Panc1 (cell line): ENCODE measurements around the gene AHI1. TPM values are rescaled to one million over a fixed set of nuclear protein-coding genes. Genes with fewer than 3 reads are reported as not detected.

Source experiments
- ATAC-seq: fragments of 200-7000 bp; cut with Tn5 transposase; 2 replicates; pipeline ENCODE4 v1.9.1; 2020; ENCODE audit warnings: mild to moderate bottlenecking, moderate library complexity
- BruUV-seq: library from RNA; stranded (reverse); fragments of 400-500 nt; replicated peaks from 2 replicates; lab custom pipeline; 2021; lab: Mats Ljungman, UMichigan
- CTCF ChIA-PET: fragments of 300-600 bp; sonication (Branson Sonifier 250); formaldehyde crosslinking; loops from one replicate; lab custom pipeline; 2022; ENCODE audit warnings: antibody characterized with exemption; lab: Charles Lee
- POLR2A ChIA-PET: fragments of 300-600 bp; sonication (Branson Sonifier 250); formaldehyde crosslinking; loops from one replicate; lab custom pipeline; 2022; ENCODE audit warnings: antibody characterized with exemption; lab: Charles Lee
- DNase-seq: peaks from one replicate; pipeline ENCODE4 v3.0.0-alpha.2; 2010; ENCODE audit warnings: low read depth, low spot score
- H3K27ac ChIP-seq: 2 replicates; pipeline ENCODE4 v1.5.1; 2011; ENCODE audit warnings: mild to moderate bottlenecking, low read length, inconsistent platforms
- H3K27me3 ChIP-seq: fragments of 200-500 bp; sonication (Bioruptor generic); 2 replicates; pipeline ENCODE4 v1.6.0; 2014; ENCODE audit warnings: low read length, inconsistent platforms; ENCODE audit not compliant: control insufficient read depth, insufficient read depth
- H3K36me3 ChIP-seq: fragments of 200-500 bp; sonication (Bioruptor generic); 2 replicates; pipeline ENCODE4 v1.5.1; 2014; ENCODE audit warnings: inconsistent platforms, mild to moderate bottlenecking, low read length, moderate library complexity; ENCODE audit not compliant: control insufficient read depth, insufficient read depth
- H3K4me1 ChIP-seq: 2 replicates; pipeline ENCODE4 v1.5.1; 2011; ENCODE audit warnings: inconsistent platforms, mild to moderate bottlenecking, low read length, moderate library complexity; ENCODE audit not compliant: control insufficient read depth, insufficient read depth
- H3K4me3 ChIP-seq, 2 experiments: 2 replicates each; pipeline ENCODE4 v1.5.1; 2011 to 2012; ENCODE audit warnings: low read depth in 2 of 2, low read length in 2 of 2, mild to moderate bottlenecking in 2 of 2, inconsistent platforms in 1 of 2, moderate library complexity in 1 of 2
- H3K9me3 ChIP-seq: fragments of 200-500 bp; sonication (Bioruptor generic); 2 replicates; pipeline ENCODE4 v1.5.1; 2014; ENCODE audit warnings: low read depth, mild to moderate bottlenecking, inconsistent platforms, low read length, moderate library complexity; ENCODE audit not compliant: control insufficient read depth, insufficient read depth
- POLR2AphosphoS5 ChIP-seq: IDR thresholded peaks from 2 replicates; pipeline ENCODE4 v1.6.1; 2012; ENCODE audit warnings: mild to moderate bottlenecking, low read depth, low read length, moderate library complexity
- SIN3A ChIP-seq: IDR thresholded peaks from 2 replicates; pipeline ENCODE4 v1.6.1; 2012; ENCODE audit warnings: low read depth, mild to moderate bottlenecking, low read length, moderate library complexity, borderline replicate concordance; ENCODE audit not compliant: insufficient read depth
- TCF7L2 ChIP-seq: IDR thresholded peaks from 2 replicates; pipeline ENCODE4 v1.6.1; 2011; ENCODE audit warnings: mild to moderate bottlenecking, low read depth, low read length, inconsistent platforms
- in situ Hi-C: cut with HindIII; loops from 2 replicates; pipeline ENCODE4 v1.10.0; 2016; ENCODE audit warnings: low sequenced_read_pairs, low pct_unique_long_range_greater_than_20kb
- intact Hi-C: fragments of 100-400 bp; cut with micrococcal nuclease; formaldehyde crosslinking; loops from one replicate; pipeline ENCODE4 v1.10.0; 2022; ENCODE audit not compliant: unreplicated experiment
- total RNA-seq: library from RNA; stranded (reverse); gene quantifications from one replicate; pipeline ENCODE4 v1.2.1, GENCODE V29; 2021; ENCODE audit not compliant: unreplicated experiment
- TF ChIP-seq, protein P1 (sequence below): fragments of 450-650 bp; IDR thresholded peaks from 2 replicates; pipeline ENCODE4 v1.5.1; 2017; ENCODE audit warnings: mild to moderate bottlenecking
- TF ChIP-seq, protein P2 (sequence below), 2 experiments: IDR thresholded peaks; 2 replicates each; pipeline ENCODE4 v1.6.1; 2011 to 2012; ENCODE audit warnings: low read depth in 2 of 2, control low read depth in 1 of 2, low read length in 1 of 2, mild to moderate bottlenecking in 1 of 2, moderate library complexity in 1 of 2; ENCODE audit not compliant: insufficient read depth in 1 of 2

Gene AHI1
- total RNA-seq, 1 experiment from 2014 or later = 22.3 TPM

DNA sequence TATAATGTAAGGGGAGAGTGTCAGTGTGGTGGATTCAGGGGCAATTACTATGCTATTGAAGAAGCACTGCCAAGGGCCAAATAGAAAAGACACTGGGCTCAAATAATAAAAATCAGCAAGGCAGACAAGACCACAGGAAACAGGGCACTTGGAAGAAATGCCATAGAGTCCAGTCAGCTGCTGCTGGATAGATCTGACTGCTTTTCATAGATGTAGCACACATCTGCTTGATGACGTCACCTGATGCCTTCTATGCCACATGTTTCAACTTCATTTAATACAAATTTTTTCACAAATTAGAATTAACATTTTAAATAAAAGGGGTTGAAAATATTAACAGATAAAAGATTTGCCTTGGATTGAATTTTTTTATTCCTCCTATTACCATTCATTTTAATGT is 23.9 kb upstream of the AHI1 start:
- ChIA-PET POLR2A (no interaction called here), CTCF (interaction anchor here (0.5 kb wide), 1 partner anchor 42 kb away, joined by 3 read pairs; no protein-coding TSS in a partner anchor)
- Histone ChIP-seq H3K27me3 (no peaks in the 10 kb centered on the region), H3K4me3 (no peak overlapping the region), H3K36me3 (no peaks in the 10 kb centered on the region), H3K9me3 (no peaks in the 10 kb centered on the region), H3K27ac (no peak overlapping the region), H3K4me1 (no peaks in the 10 kb centered on the region)
- in situ Hi-C loops = no loop called here
- BruUV-seq = no TSS peak
- no peak for ATAC-seq
- TF ChIP-seq, protein P1, sequence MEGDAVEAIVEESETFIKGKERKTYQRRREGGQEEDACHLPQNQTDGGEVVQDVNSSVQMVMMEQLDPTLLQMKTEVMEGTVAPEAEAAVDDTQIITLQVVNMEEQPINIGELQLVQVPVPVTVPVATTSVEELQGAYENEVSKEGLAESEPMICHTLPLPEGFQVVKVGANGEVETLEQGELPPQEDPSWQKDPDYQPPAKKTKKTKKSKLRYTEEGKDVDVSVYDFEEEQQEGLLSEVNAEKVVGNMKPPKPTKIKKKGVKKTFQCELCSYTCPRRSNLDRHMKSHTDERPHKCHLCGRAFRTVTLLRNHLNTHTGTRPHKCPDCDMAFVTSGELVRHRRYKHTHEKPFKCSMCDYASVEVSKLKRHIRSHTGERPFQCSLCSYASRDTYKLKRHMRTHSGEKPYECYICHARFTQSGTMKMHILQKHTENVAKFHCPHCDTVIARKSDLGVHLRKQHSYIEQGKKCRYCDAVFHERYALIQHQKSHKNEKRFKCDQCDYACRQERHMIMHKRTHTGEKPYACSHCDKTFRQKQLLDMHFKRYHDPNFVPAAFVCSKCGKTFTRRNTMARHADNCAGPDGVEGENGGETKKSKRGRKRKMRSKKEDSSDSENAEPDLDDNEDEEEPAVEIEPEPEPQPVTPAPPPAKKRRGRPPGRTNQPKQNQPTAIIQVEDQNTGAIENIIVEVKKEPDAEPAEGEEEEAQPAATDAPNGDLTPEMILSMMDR = no peak
- no peak for TF ChIP-seq POLR2AphosphoS5
- intact Hi-C loops = no loop called here
- DNase-seq = no peak

DNA sequence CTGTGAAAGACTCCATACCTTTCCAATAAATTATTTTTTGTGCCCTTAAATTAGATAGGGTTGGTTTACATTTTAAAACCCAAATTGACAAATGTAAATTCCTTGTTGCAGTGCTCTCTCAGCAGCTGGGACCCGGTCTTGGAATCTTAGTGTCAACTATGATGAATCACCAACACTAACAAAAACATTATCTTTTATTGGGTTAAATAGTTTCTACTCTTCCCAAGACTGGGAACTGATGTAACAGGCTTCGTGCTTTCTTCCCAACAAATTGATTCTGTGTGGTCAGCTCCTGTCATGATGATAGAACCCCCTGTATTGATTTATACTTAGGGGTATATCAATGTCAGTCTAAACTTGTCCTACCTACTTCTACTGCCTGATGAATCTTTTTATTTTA is 23.2 kb upstream of the AHI1 start:
- Histone ChIP-seq H3K27me3 (no peaks in the 10 kb centered on the region), H3K9me3 (no peaks in the 10 kb centered on the region), H3K4me3 (no peak overlapping the region), H3K27ac (no peak overlapping the region), H3K36me3 (no peaks in the 10 kb centered on the region), H3K4me1 (no peaks in the 10 kb centered on the region)
- ATAC-seq (no peak), DNase-seq (no peak)
- no TSS peak for BruUV-seq
- CTCF ChIA-PET = interaction anchor here (0.5 kb wide), 1 partner anchor 43 kb away, joined by 3 read pairs; no protein-coding TSS in a partner anchor
- in situ Hi-C loops (no loop called here), intact Hi-C loops (no loop called here)
- TF ChIP-seq POLR2AphosphoS5 = no peak
- TF ChIP-seq, protein P2, sequence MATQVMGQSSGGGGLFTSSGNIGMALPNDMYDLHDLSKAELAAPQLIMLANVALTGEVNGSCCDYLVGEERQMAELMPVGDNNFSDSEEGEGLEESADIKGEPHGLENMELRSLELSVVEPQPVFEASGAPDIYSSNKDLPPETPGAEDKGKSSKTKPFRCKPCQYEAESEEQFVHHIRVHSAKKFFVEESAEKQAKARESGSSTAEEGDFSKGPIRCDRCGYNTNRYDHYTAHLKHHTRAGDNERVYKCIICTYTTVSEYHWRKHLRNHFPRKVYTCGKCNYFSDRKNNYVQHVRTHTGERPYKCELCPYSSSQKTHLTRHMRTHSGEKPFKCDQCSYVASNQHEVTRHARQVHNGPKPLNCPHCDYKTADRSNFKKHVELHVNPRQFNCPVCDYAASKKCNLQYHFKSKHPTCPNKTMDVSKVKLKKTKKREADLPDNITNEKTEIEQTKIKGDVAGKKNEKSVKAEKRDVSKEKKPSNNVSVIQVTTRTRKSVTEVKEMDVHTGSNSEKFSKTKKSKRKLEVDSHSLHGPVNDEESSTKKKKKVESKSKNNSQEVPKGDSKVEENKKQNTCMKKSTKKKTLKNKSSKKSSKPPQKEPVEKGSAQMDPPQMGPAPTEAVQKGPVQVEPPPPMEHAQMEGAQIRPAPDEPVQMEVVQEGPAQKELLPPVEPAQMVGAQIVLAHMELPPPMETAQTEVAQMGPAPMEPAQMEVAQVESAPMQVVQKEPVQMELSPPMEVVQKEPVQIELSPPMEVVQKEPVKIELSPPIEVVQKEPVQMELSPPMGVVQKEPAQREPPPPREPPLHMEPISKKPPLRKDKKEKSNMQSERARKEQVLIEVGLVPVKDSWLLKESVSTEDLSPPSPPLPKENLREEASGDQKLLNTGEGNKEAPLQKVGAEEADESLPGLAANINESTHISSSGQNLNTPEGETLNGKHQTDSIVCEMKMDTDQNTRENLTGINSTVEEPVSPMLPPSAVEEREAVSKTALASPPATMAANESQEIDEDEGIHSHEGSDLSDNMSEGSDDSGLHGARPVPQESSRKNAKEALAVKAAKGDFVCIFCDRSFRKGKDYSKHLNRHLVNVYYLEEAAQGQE (IDR thresholded peaks at IDR 0.05; ENCODE audit: insufficient read depth in 1 of 2, low read depth in 2 of 2, low read length in 1 of 2) = no peak
- TF ChIP-seq, protein P1 = no peak
- no peak for TF ChIP-seq TCF7L2
- TF ChIP-seq SIN3A = no peak
- POLR2A ChIA-PET = no interaction called here
